ENCODE measurements around the gene EHHADH. TPM values are rescaled to one million over a fixed set of nuclear protein-coding genes. Genes with fewer than 3 reads are reported as not detected.

Gene EHHADH
- total RNA-seq, 1 donor from 2014 or later: 4.4 TPM

DNA sequence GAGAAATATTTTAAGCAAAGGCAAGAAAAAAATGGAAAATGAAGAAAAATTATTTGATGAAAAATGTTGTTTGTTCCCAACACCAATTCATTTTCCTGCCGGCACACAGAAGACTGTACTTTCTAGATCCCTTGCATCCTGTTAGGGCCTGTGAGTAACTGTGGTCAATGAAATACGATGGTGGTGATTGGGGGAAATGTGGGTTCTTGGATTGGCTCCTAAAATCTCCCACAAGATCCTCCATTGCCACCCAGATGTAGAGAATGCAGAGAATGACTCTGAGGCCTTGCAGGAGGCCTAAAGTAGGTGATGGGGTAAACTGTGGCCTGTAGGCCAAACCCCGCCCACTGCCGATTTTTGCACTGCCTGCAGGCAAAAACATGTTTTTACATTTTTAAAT, 54.6 kb downstream of the EHHADH start:
- no peak overlapping the region for H3K4me2 ChIP-seq (ENCODE audit: low read length)
- peaks cover 3% of the 10 kb centered on the region for H3K36me3 ChIP-seq (ENCODE audit: insufficient read depth, low read length)
- FAIRE-seq (no peak), DNase-seq (ENCODE audit: low read depth) (no peak)
- no peaks in the 10 kb centered on the region for H3K9me3 Mint-ChIP-seq (ENCODE audit: unreplicated experiment)
- no peak overlapping the region for H3K27ac Mint-ChIP-seq (ENCODE audit: unreplicated experiment)
- H3K9me3 ChIP-seq (ENCODE audit: insufficient read depth, low read depth, low read length): no peaks in the 10 kb centered on the region
- H3K27me3 ChIP-seq (ENCODE audit: insufficient read depth, low read length): no peaks in the 10 kb centered on the region
- H3K4me1 ChIP-seq (ENCODE audit: insufficient read depth, low read length): peaks cover 9% of the 10 kb centered on the region
- no peak overlapping the region for H3K4me3 Mint-ChIP-seq (ENCODE audit: unreplicated experiment)
- no peak for TF ChIP-seq EZH2 (IDR thresholded peaks at IDR 0.05; ENCODE audit: insufficient read depth, low read length)
- TF ChIP-seq, protein P1, sequence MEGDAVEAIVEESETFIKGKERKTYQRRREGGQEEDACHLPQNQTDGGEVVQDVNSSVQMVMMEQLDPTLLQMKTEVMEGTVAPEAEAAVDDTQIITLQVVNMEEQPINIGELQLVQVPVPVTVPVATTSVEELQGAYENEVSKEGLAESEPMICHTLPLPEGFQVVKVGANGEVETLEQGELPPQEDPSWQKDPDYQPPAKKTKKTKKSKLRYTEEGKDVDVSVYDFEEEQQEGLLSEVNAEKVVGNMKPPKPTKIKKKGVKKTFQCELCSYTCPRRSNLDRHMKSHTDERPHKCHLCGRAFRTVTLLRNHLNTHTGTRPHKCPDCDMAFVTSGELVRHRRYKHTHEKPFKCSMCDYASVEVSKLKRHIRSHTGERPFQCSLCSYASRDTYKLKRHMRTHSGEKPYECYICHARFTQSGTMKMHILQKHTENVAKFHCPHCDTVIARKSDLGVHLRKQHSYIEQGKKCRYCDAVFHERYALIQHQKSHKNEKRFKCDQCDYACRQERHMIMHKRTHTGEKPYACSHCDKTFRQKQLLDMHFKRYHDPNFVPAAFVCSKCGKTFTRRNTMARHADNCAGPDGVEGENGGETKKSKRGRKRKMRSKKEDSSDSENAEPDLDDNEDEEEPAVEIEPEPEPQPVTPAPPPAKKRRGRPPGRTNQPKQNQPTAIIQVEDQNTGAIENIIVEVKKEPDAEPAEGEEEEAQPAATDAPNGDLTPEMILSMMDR (IDR thresholded peaks at IDR 0.05; ENCODE audit: insufficient read depth, low read depth, low read length): no peak
- H3K27ac ChIP-seq (ENCODE audit: low read depth, low read length): no peak overlapping the region
- H3K79me2 ChIP-seq (ENCODE audit: insufficient read depth, low read length): no peaks in the 10 kb centered on the region
- no peak overlapping the region for H3K4me3 ChIP-seq (ENCODE audit: insufficient read depth, low read depth, low read length)
- H3K9ac ChIP-seq (ENCODE audit: low read length): no peak overlapping the region
- H3K4me1 Mint-ChIP-seq (ENCODE audit: low read depth, unreplicated experiment): peaks cover 8% of the 10 kb centered on the region
- peaks cover 10% of the 10 kb centered on the region for H3K36me3 Mint-ChIP-seq (ENCODE audit: low read depth, unreplicated experiment)
- no peak overlapping the region for H2AFZ ChIP-seq (ENCODE audit: low read depth, low read length)
- no peaks in the 10 kb centered on the region for H3K27me3 Mint-ChIP-seq (ENCODE audit: low read depth, unreplicated experiment)
- no peaks in the 10 kb centered on the region for H4K20me1 ChIP-seq (ENCODE audit: insufficient read depth, low read length)

DNA sequence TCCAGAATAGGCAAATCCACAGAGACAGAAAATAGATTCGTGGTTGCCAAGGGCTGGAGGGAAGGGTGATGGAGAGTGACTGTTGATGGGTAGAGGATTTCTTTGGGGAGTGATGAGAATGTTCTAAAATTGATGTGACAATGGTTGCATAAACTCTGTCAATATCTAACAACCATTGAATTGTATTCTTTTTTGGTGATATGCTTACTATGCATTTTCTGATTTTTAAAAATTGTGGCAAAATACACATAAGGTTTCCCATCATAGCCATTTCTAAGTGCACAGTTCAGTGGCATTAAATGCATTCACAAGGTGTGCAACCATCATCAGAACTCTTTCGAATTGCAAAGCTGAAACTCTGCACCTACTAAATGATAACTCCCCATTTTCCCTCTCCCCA, 56.8 kb downstream of the EHHADH start:
- Mint-ChIP-seq H3K36me3 (ENCODE audit: low read depth, unreplicated experiment) (peaks cover 8% of the 10 kb centered on the region), H3K27me3 (ENCODE audit: low read depth, unreplicated experiment) (no peaks in the 10 kb centered on the region), H3K27ac (ENCODE audit: unreplicated experiment) (no peak overlapping the region), H3K9me3 (ENCODE audit: unreplicated experiment) (no peaks in the 10 kb centered on the region), H3K4me1 (ENCODE audit: low read depth, unreplicated experiment) (peaks cover 8% of the 10 kb centered on the region), H3K4me3 (ENCODE audit: unreplicated experiment) (no peak overlapping the region)
- H3K9me3 ChIP-seq (ENCODE audit: insufficient read depth, low read depth, low read length): no peaks in the 10 kb centered on the region
- H3K9ac ChIP-seq (ENCODE audit: low read length): no peak overlapping the region
- H3K4me2 ChIP-seq (ENCODE audit: low read length): no peak overlapping the region
- FAIRE-seq (no peak), DNase-seq (ENCODE audit: low read depth) (no peak)
- no peak overlapping the region for H3K4me3 ChIP-seq (ENCODE audit: insufficient read depth, low read depth, low read length)
- H3K4me1 ChIP-seq (ENCODE audit: insufficient read depth, low read length): peaks cover 9% of the 10 kb centered on the region
- TF ChIP-seq, protein P1 (IDR thresholded peaks at IDR 0.05; ENCODE audit: insufficient read depth, low read depth, low read length): no peak
- no peak for TF ChIP-seq EZH2 (IDR thresholded peaks at IDR 0.05; ENCODE audit: insufficient read depth, low read length)
- H3K27me3 ChIP-seq (ENCODE audit: insufficient read depth, low read length): no peaks in the 10 kb centered on the region
- H4K20me1 ChIP-seq (ENCODE audit: insufficient read depth, low read length): no peaks in the 10 kb centered on the region
- H3K27ac ChIP-seq (ENCODE audit: low read depth, low read length): no peak overlapping the region
- peaks cover 3% of the 10 kb centered on the region for H3K36me3 ChIP-seq (ENCODE audit: insufficient read depth, low read length)
- H3K79me2 ChIP-seq (ENCODE audit: insufficient read depth, low read length): no peaks in the 10 kb centered on the region
- H2AFZ ChIP-seq (ENCODE audit: low read depth, low read length): no peak overlapping the region

DNA sequence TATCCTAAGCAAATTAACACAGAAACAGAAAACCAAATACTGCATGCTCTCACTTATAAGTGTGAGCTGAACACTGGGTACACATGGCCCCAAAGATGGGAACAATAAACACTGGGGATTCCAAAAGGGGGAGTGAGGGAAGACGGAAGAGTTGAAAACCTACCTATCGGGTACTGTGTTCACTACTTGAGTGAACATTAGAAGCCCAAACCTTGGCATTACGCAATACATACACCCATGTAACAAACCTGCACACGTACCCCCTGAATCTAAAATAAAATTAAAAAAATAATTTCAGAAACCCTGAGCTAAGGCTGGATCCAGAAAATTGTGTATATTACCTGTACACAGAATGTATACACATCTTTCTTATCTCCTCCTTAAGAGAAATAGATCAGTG, 58.2 kb downstream of the EHHADH start:
- FAIRE-seq: no peak

More for the DNA sequence above, 58.2 kb downstream of the EHHADH start:
- no peaks in the 10 kb centered on the region for H3K79me2 ChIP-seq (ENCODE audit: insufficient read depth, low read length)
- H4K20me1 ChIP-seq (ENCODE audit: insufficient read depth, low read length): no peaks in the 10 kb centered on the region
- no peaks in the 10 kb centered on the region for H3K9me3 ChIP-seq (ENCODE audit: insufficient read depth, low read depth, low read length)
- H3K36me3 Mint-ChIP-seq (ENCODE audit: low read depth, unreplicated experiment): peaks cover 2% of the 10 kb centered on the region
- peaks cover 4% of the 10 kb centered on the region for H3K4me1 Mint-ChIP-seq (ENCODE audit: low read depth, unreplicated experiment)
- no peak overlapping the region for H3K4me3 ChIP-seq (ENCODE audit: insufficient read depth, low read depth, low read length)
- H3K9me3 Mint-ChIP-seq (ENCODE audit: unreplicated experiment): no peaks in the 10 kb centered on the region
- no peak overlapping the region for H3K4me2 ChIP-seq (ENCODE audit: low read length)
- no peak overlapping the region for H2AFZ ChIP-seq (ENCODE audit: low read depth, low read length)
- H3K27me3 Mint-ChIP-seq (ENCODE audit: low read depth, unreplicated experiment): no peaks in the 10 kb centered on the region
- H3K4me3 Mint-ChIP-seq (ENCODE audit: unreplicated experiment): no peak overlapping the region
- H3K27ac ChIP-seq (ENCODE audit: low read depth, low read length): no peak overlapping the region
- H3K36me3 ChIP-seq (ENCODE audit: insufficient read depth, low read length): peaks cover 3% of the 10 kb centered on the region
- no peak overlapping the region for H3K27ac Mint-ChIP-seq (ENCODE audit: unreplicated experiment)
- DNase-seq (ENCODE audit: low read depth): no peak
- H3K27me3 ChIP-seq (ENCODE audit: insufficient read depth, low read length): no peaks in the 10 kb centered on the region
- TF ChIP-seq EZH2 (IDR thresholded peaks at IDR 0.05; ENCODE audit: insufficient read depth, low read length): no peak
- TF ChIP-seq, protein P1 (IDR thresholded peaks at IDR 0.05; ENCODE audit: insufficient read depth, low read depth, low read length): no peak
- H3K4me1 ChIP-seq (ENCODE audit: insufficient read depth, low read length): peaks cover 4% of the 10 kb centered on the region
- no peak overlapping the region for H3K9ac ChIP-seq (ENCODE audit: low read length)

Measured in astrocyte (in vitro differentiated cells and primary cell).